ENCODE data around the gene DGKA.

DNA sequence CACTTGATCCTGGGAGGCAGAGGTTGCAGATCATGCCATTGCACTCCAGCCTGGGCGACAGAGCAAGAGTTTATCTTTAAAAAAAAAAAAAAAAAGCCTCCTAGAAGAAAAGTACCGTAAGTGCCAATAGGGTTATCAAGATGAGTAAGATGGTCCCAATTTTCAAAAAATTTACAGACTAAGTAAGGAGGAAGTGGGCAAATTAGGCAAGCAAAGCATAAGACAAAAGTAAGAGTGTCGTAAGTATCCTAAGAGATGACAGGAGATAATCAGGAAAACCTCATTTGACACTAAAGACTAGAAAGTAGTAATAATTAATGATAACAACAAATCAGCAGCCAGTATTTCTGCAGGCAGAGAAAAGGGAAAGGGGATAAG is 15.5 kb upstream of the DGKA start:
- no peak for TF ChIP-seq CTCF (IDR thresholded peaks at IDR 0.05)
- no peak for TF ChIP-seq POLR2AphosphoS5 (IDR thresholded peaks at IDR 0.05; ENCODE audit: low read depth, low read length)
- TF ChIP-seq, protein P1, sequence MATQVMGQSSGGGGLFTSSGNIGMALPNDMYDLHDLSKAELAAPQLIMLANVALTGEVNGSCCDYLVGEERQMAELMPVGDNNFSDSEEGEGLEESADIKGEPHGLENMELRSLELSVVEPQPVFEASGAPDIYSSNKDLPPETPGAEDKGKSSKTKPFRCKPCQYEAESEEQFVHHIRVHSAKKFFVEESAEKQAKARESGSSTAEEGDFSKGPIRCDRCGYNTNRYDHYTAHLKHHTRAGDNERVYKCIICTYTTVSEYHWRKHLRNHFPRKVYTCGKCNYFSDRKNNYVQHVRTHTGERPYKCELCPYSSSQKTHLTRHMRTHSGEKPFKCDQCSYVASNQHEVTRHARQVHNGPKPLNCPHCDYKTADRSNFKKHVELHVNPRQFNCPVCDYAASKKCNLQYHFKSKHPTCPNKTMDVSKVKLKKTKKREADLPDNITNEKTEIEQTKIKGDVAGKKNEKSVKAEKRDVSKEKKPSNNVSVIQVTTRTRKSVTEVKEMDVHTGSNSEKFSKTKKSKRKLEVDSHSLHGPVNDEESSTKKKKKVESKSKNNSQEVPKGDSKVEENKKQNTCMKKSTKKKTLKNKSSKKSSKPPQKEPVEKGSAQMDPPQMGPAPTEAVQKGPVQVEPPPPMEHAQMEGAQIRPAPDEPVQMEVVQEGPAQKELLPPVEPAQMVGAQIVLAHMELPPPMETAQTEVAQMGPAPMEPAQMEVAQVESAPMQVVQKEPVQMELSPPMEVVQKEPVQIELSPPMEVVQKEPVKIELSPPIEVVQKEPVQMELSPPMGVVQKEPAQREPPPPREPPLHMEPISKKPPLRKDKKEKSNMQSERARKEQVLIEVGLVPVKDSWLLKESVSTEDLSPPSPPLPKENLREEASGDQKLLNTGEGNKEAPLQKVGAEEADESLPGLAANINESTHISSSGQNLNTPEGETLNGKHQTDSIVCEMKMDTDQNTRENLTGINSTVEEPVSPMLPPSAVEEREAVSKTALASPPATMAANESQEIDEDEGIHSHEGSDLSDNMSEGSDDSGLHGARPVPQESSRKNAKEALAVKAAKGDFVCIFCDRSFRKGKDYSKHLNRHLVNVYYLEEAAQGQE (IDR thresholded peaks at IDR 0.05; ENCODE audit: insufficient read depth in 1 of 2, low read depth in 2 of 2, low read length in 1 of 2): no peak
- TF ChIP-seq TCF7L2 (IDR thresholded peaks at IDR 0.05; ENCODE audit: low read depth, low read length): no peak
